GM12878 (cell line): ENCODE data around the gene NMT1. TPM values are rescaled to one million over a fixed set of nuclear protein-coding genes. Genes with fewer than 3 reads are reported as not detected.
A peak's percentile ranks its signal among the peaks of the same experiment; 100 is the strongest.

Experiments
- ATAC-seq: fragments of 200-7000 bp; cut with Tn5 transposase; 3 replicates; pipeline ENCODE4 v1.9.1; 2020; ENCODE audit warnings: mild to moderate bottlenecking, moderate library complexity
- BruUV-seq: library from RNA; stranded (reverse); fragments of 400-500 nt; replicated peaks from 2 replicates; lab custom pipeline; 2021; lab: Mats Ljungman, UMichigan
- CTCF ChIA-PET: fragments of 300-600 bp; sonication (Branson Sonifier 250); formaldehyde crosslinking; extraction: SDS; loops from one replicate; lab custom pipeline; 2021; ENCODE audit warnings: inconsistent platforms; lab: Yijun Ruan, JAX
- POLR2A ChIA-PET: fragments of 350-600 bp; formaldehyde crosslinking; extraction: SDS; loops from one replicate; lab custom pipeline; 2021; ENCODE audit warnings: inconsistent platforms; lab: Charles Lee
- RAD21 ChIA-PET: fragments of 300-600 bp; sonication (Branson Sonifier 250); formaldehyde crosslinking; loops from one replicate; lab custom pipeline; 2023; ENCODE audit warnings: antibody characterized with exemption; ENCODE audit not compliant: unreplicated experiment; lab: Charles Lee
- SMC1A ChIA-PET: fragments of 300-600 bp; sonication (Branson Sonifier 250); formaldehyde crosslinking; loops from one replicate; lab custom pipeline; 2023; ENCODE audit not compliant: unreplicated experiment, uncharacterized antibody; lab: Charles Lee
- DNase-seq: peaks from one replicate; pipeline ENCODE4 v3.0.0-alpha.2; 2011; ENCODE audit warnings: low read depth, low spot score
- FAIRE-seq: peaks from 3 replicates; lab custom pipeline; 2011; peaks lifted over from hg19 to GRCh38; lab: Jason Lieb, UNC
- H2AFZ ChIP-seq: 2 replicates; pipeline ENCODE4 v1.6.0; 2011; ENCODE audit warnings: low read depth, low read length, control low read depth; ENCODE audit not compliant: control insufficient read depth
- H3K27ac ChIP-seq: 2 replicates; pipeline ENCODE4 v1.5.1; 2011; ENCODE audit warnings: control low read depth; ENCODE audit not compliant: control insufficient read depth, insufficient read depth
- H3K27me3 ChIP-seq, 2 experiments: replicated peaks in 1 of 2; 2 replicates each; pipeline versions ENCODE4 v1.6.0 to v1.6.1; 2011; ENCODE audit warnings: low read length in 1 of 2; ENCODE audit not compliant: control insufficient read depth in 2 of 2, insufficient read depth in 2 of 2
- H3K36me3 ChIP-seq, 2 experiments: 2 replicates each; pipeline ENCODE4 v1.5.1; 2011; ENCODE audit warnings: low read length in 1 of 2; ENCODE audit not compliant: control insufficient read depth in 2 of 2, insufficient read depth in 2 of 2
- H3K4me1 ChIP-seq: 2 replicates; pipeline ENCODE4 v1.6.1; 2011; ENCODE audit warnings: mild to moderate bottlenecking, low read length, moderate library complexity, mixed read lengths; ENCODE audit not compliant: control insufficient read depth, insufficient read depth
- H3K4me2 ChIP-seq: 2 replicates; pipeline ENCODE4 v1.6.0; 2011; ENCODE audit warnings: control low read depth; ENCODE audit not compliant: control insufficient read depth, insufficient read depth
- H3K4me3 ChIP-seq: fragments of 200-600 bp; sonication (generic); 2 replicates; pipeline ENCODE4 v1.5.1; 2016
- H3K79me2 ChIP-seq: 2 replicates; pipeline ENCODE4 v1.6.0; 2011; ENCODE audit warnings: low read length; ENCODE audit not compliant: control insufficient read depth, insufficient read depth
- H3K9ac ChIP-seq: 2 replicates; pipeline ENCODE4 v1.8.0; 2011; ENCODE audit warnings: low read length, control low read depth, mixed read lengths; ENCODE audit not compliant: control insufficient read depth, insufficient read depth
- H3K9me3 ChIP-seq: replicated peaks from 3 replicates; pipeline ENCODE4 v1.5.1; 2011; ENCODE audit warnings: mild to moderate bottlenecking, low read length; ENCODE audit not compliant: control insufficient read depth, insufficient read depth
- H4K20me1 ChIP-seq: 2 replicates; pipeline ENCODE4 v1.6.0; 2011; ENCODE audit not compliant: control insufficient read depth, insufficient read depth
- BRCA1 ChIP-seq: IDR thresholded peaks from 2 replicates; pipeline ENCODE4 v1.6.1; 2011; ENCODE audit warnings: low read depth, low read length, improper control_type of control experiment
- HCFC1 ChIP-seq: fragments of 150-350 bp; IDR thresholded peaks from 2 replicates; pipeline ENCODE4 v1.6.1; 2014; ENCODE audit warnings: low read length
- JUNB ChIP-seq: IDR thresholded peaks from 2 replicates; pipeline ENCODE4 v1.6.1; 2016; ENCODE audit warnings: antibody characterized with exemption, mild to moderate bottlenecking
- MTA3 ChIP-seq: IDR thresholded peaks from 2 replicates; pipeline ENCODE4 v1.6.1; 2012; ENCODE audit warnings: low read length, inconsistent platforms, borderline replicate concordance
- NFIC ChIP-seq: IDR thresholded peaks from 2 replicates; pipeline ENCODE4 v1.6.1; 2012; ENCODE audit warnings: low read depth, mild to moderate bottlenecking, inconsistent platforms, low read length, moderate library complexity
- POLR2AphosphoS2 ChIP-seq: IDR thresholded peaks from 2 replicates; pipeline ENCODE4 v1.6.1; 2011; ENCODE audit warnings: low read depth, mild to moderate bottlenecking, low read length, improper control_type of control experiment, moderate library complexity
- SMAD1 ChIP-seq: fragments of 450-650 bp; IDR thresholded peaks from 2 replicates; pipeline ENCODE4 v1.6.1; 2018; ENCODE audit warnings: mild to moderate bottlenecking, low read depth; ENCODE audit not compliant: partially characterized antibody
- SMARCA5 ChIP-seq: fragments of 450-650 bp; IDR thresholded peaks from 2 replicates; pipeline ENCODE4 v1.6.1; 2017; ENCODE audit warnings: mild to moderate bottlenecking
- SP1 ChIP-seq: IDR thresholded peaks from one replicate; pipeline ENCODE4 v1.6.1; 2011; ENCODE audit warnings: low read depth, low read length
- SPI1 ChIP-seq: IDR thresholded peaks from 2 replicates; pipeline ENCODE4 v1.6.1; 2011; ENCODE audit warnings: low read depth, mild to moderate bottlenecking, low read length, moderate library complexity, borderline replicate concordance; ENCODE audit not compliant: insufficient read depth
- WGBS: methylation state at CpG from one replicate; pipeline ENCODE4 v1.1.6; 2016; ENCODE audit warnings: low lambda C conversion rate; ENCODE audit not compliant: insufficient replicate concordance, insufficient coverage; ENCODE audit errors: missing lambda C conversion rate; 5-methylcytosine and 5-hydroxymethylcytosine counted together
- in situ Hi-C: fragments of 300-500 bp; cut with MboI; formaldehyde crosslinking; loops from 9 replicates; pipeline ENCODE4 v1.14.3; 2018; ENCODE audit warnings: mixed read lengths
- intact Hi-C: fragments of 100-400 bp; cut with micrococcal nuclease; formaldehyde crosslinking; loops from one replicate; pipeline ENCODE4 v1.14.2; 2022; ENCODE audit not compliant: unreplicated experiment
- polyA plus RNA-seq, 11 experiments: library from polyadenylated mRNA; depleted of rRNA in 4 of 11; unstranded in 6 of 11; stranded (reverse) in 5 of 11; fragments of >200 nt; fragmentation: Nextera tagmentation in 4 of 11; fragmentation: Illumina TruSeq in 1 of 11; extraction: Ambion mirVana in 4 of 11; extraction: Trizol in 1 of 11; gene quantifications; 1 replicate in 1 of 11; 2 replicates in 10 of 11; pipeline versions ENCODE4 v1.2.1 to v1.2.3, GENCODE V29; 2011 to 2016; ENCODE audit warnings: inconsistent platforms in 2 of 11, missing spikeins in 2 of 11, low read depth in 1 of 11
- total RNA-seq, 4 experiments: library from RNA; depleted of rRNA in 3 of 4; stranded (reverse); fragments of >200 nt in 3 of 4; fragmentation: Illumina TruSeq in 1 of 4; extraction: Trizol in 1 of 4; gene quantifications; 2 replicates each; pipeline versions ENCODE4 v1.2.1 to v1.2.3, GENCODE V29; 2013 to 2021
- TF ChIP-seq, protein P1 (sequence below): fragments of 450-650 bp; IDR thresholded peaks from 2 replicates; pipeline ENCODE4 v1.6.1; 2016; ENCODE audit warnings: mild to moderate bottlenecking
- TF ChIP-seq, protein P2 (sequence below): IDR thresholded peaks from 2 replicates; pipeline ENCODE4 v1.6.1; 2012; ENCODE audit warnings: low read depth, low read length, improper control_type of control experiment
- TF ChIP-seq, protein P3 (sequence below): IDR thresholded peaks from 2 replicates; pipeline ENCODE4 v1.6.1; 2012; ENCODE audit warnings: improper control_type of control experiment, low read depth, low read length; ENCODE audit not compliant: insufficient replicate concordance

Gene NMT1
- total and polyA plus RNA-seq, 10 of the 15 experiments (the other 5 are each of a cell fraction or from before 2014, with no cell fraction given) = 96.7 to 395 (median 222) TPM

DNA sequence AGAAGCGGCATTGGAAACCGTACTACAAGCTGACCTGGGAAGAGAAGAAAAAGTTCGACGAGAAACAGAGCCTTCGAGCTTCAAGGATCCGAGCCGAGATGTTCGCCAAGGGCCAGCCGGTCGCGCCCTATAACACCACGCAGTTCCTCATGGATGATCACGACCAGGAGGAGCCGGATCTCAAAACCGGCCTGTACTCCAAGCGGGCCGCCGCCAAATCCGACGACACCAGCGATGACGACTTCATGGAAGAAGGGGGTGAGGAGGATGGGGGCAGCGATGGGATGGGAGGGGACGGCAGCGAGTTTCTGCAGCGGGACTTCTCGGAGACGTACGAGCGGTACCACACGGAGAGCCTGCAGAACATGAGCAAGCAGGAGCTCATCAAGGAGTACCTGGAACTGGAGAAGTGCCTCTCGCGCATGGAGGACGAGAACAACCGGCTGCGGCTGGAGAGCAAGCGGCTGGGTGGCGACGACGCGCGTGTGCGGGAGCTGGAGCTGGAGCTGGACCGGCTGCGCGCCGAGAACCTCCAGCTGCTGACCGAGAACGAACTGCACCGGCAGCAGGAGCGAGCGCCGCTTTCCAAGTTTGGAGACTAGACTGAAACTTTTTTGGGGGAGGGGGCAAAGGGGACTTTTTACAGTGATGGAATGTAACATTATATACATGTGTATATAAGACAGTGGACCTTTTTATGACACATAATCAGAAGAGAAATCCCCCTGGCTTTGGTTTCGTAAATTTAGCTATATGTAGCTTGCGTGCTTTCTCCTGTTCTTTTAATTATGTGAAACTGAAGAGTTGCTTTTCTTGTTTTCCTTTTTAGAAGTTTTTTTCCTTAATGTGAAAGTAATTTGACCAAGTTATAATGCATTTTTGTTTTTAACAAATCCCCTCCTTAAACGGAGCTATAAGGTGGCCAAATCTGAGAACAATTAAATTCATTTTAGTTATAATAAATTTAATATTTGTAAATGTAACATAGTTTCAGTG, 88.8 kb downstream of the NMT1 start:
- intact Hi-C loops = loop anchor here (1.0 to 5.0 kb wide), 2 partner anchors 47 to 152 kb away; no protein-coding TSS in a partner anchor
- DNase-seq (no peak), ATAC-seq (peak; percentile 2), FAIRE-seq (no peak)
- Histone ChIP-seq H2AFZ (no peak overlapping the region; the same call in 1 of the 2 replicates), H3K9ac (peak overlapping the region; percentile 69), H3K27me3 (no peaks in the 10 kb centered on the region), H3K4me2 (peak overlapping the region; percentile 94), H3K4me1 (peaks cover 16% of the 10 kb centered on the region), H3K27ac (peak overlapping the region; percentile 81), H4K20me1 (no peaks in the 10 kb centered on the region; the same call in 1 of the 2 replicates), H3K36me3 (no peaks in the 10 kb centered on the region), H3K9me3 (no peaks in the 10 kb centered on the region), H3K79me2 (peaks cover 45% of the 10 kb centered on the region), H3K4me3 (peak overlapping the region; percentile 96)
- ChIA-PET CTCF (interaction anchor here (0.7 to 11.0 kb wide), 28 partner anchors 10 to 374 kb away, joined by 3 to 280 read pairs (median 5); partner anchors contain the start of genes ACBD4, EFTUD2, HEXIM2 and NMT1), RAD21 (interaction anchor here (0.7 to 6.7 kb wide), 20 partner anchors 10 to 374 kb away, joined by 3 to 121 read pairs (median 4); partner anchors contain the start of genes ACBD4 and HEXIM2), POLR2A (interaction anchor here (0.6 to 7.1 kb wide), 28 partner anchors 9 to 441 kb away, joined by 3 to 239 read pairs (median 5); partner anchors contain the start of genes ACBD4, DBF4B, HEXIM2 and MAP3K14), SMC1A (interaction anchor here (0.6 to 6.7 kb wide), 16 partner anchors 8 to 259 kb away, joined by 3 to 114 read pairs (median 6); partner anchors contain the start of genes ACBD4 and HEXIM2)
- BruUV-seq = no TSS peak
- in situ Hi-C loops = no loop called here
- 1% methylated on average over 55 of the region's 56 CpGs for WGBS
- TF ChIP-seq MTA3 = no peak
- TF ChIP-seq BRCA1 = 0 out of 2 replicates have a peak, but pooled peaks have one; percentile 14
- peak; percentile 46; the same call in 1 of the 2 replicates for TF ChIP-seq SMARCA5
- TF ChIP-seq JUNB = peak; percentile 39; the same call in 1 of the 2 replicates
- 0 out of 2 replicates have a peak, but pooled peaks have one; percentile 2 for TF ChIP-seq SPI1
- TF ChIP-seq, protein P1, sequence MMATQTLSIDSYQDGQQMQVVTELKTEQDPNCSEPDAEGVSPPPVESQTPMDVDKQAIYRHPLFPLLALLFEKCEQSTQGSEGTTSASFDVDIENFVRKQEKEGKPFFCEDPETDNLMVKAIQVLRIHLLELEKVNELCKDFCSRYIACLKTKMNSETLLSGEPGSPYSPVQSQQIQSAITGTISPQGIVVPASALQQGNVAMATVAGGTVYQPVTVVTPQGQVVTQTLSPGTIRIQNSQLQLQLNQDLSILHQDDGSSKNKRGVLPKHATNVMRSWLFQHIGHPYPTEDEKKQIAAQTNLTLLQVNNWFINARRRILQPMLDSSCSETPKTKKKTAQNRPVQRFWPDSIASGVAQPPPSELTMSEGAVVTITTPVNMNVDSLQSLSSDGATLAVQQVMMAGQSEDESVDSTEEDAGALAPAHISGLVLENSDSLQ = no peak
- TF ChIP-seq POLR2AphosphoS2 = peak; percentile 81
- TF ChIP-seq, protein P2, sequence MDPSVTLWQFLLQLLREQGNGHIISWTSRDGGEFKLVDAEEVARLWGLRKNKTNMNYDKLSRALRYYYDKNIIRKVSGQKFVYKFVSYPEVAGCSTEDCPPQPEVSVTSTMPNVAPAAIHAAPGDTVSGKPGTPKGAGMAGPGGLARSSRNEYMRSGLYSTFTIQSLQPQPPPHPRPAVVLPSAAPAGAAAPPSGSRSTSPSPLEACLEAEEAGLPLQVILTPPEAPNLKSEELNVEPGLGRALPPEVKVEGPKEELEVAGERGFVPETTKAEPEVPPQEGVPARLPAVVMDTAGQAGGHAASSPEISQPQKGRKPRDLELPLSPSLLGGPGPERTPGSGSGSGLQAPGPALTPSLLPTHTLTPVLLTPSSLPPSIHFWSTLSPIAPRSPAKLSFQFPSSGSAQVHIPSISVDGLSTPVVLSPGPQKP = no peak
- peak; percentile 8; the same call in 1 of the 2 replicates for TF ChIP-seq NFIC
- TF ChIP-seq SP1 = no peak
- TF ChIP-seq SMAD1 = no peak
- TF ChIP-seq, protein P3, sequence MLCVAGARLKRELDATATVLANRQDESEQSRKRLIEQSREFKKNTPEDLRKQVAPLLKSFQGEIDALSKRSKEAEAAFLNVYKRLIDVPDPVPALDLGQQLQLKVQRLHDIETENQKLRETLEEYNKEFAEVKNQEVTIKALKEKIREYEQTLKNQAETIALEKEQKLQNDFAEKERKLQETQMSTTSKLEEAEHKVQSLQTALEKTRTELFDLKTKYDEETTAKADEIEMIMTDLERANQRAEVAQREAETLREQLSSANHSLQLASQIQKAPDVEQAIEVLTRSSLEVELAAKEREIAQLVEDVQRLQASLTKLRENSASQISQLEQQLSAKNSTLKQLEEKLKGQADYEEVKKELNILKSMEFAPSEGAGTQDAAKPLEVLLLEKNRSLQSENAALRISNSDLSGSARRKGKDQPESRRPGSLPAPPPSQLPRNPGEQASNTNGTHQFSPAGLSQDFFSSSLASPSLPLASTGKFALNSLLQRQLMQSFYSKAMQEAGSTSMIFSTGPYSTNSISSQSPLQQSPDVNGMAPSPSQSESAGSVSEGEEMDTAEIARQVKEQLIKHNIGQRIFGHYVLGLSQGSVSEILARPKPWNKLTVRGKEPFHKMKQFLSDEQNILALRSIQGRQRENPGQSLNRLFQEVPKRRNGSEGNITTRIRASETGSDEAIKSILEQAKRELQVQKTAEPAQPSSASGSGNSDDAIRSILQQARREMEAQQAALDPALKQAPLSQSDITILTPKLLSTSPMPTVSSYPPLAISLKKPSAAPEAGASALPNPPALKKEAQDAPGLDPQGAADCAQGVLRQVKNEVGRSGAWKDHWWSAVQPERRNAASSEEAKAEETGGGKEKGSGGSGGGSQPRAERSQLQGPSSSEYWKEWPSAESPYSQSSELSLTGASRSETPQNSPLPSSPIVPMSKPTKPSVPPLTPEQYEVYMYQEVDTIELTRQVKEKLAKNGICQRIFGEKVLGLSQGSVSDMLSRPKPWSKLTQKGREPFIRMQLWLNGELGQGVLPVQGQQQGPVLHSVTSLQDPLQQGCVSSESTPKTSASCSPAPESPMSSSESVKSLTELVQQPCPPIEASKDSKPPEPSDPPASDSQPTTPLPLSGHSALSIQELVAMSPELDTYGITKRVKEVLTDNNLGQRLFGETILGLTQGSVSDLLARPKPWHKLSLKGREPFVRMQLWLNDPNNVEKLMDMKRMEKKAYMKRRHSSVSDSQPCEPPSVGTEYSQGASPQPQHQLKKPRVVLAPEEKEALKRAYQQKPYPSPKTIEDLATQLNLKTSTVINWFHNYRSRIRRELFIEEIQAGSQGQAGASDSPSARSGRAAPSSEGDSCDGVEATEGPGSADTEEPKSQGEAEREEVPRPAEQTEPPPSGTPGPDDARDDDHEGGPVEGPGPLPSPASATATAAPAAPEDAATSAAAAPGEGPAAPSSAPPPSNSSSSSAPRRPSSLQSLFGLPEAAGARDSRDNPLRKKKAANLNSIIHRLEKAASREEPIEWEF = peak; percentile 14
- TF ChIP-seq HCFC1 = no peak
